ENCODE results near the gene ZNF813. TPM values are rescaled to one million over a fixed set of nuclear protein-coding genes. Genes with fewer than 3 reads are reported as not detected.
"Not testable (repeated sequence)": the region's sequence is repeated elsewhere in the genome, so short reads cannot be mapped to it uniquely, and the experiment has no call there.

The ZNF813 gene
- total RNA-seq (2021; ENCODE audit: unreplicated experiment) (not detected), Bru-seq, nascent RNA (percentile 22 among the genes with signal in this experiment), BruChase-seq, experiment 1, labeled RNA remaining after a 6-hour chase (percentile 25 among the genes with signal in this experiment), BruChase-seq, experiment 2, labeled RNA remaining after a 2-hour chase (percentile 27 among the genes with signal in this experiment)
- polyA plus RNA-seq (2012) = not detected in 2 replicates
- long read RNA-seq = 0 reads

GRCh38 chr19:53467485-53468262 is at the start of gene ZNF813:
ZNF813 (plus strand) TSS chr19:53467733; CDS start chr19:53483823, 16,090 bp downstream.
- H3K9ac ChIP-seq (ENCODE audit: low read length) = no peak within 1 kb of the TSS
- no peak within 1 kb of the TSS for H2AFZ ChIP-seq (ENCODE audit: low read depth, low read length, poor library complexity, severe bottlenecking)
- CTCF ChIA-PET = no interaction called here

GRCh38 chr19:53420520-53421315 is 46.8 kb upstream of the ZNF813 start:
- H2AFZ ChIP-seq (ENCODE audit: low read depth, low read length, poor library complexity, severe bottlenecking); H3K9me2 ChIP-seq (ENCODE audit: insufficient read depth); CTCF ChIA-PET; H4K20me1 ChIP-seq (ENCODE audit: insufficient read depth); H3K9me3 ChIP-seq (ENCODE audit: control insufficient read depth in 1 of 2, insufficient read depth in 1 of 2, low read depth in 1 of 2, low read length in 2 of 2); POLR2A ChIA-PET; H3K27ac ChIP-seq (ENCODE audit: low read depth, low read length); ATAC-seq; RAD21 ChIA-PET (ENCODE audit: low non-redundant PET in 1 of 2, low total read pairs in 2 of 2, uncharacterized antibody in 2 of 2, unreplicated experiment in 2 of 2); BruUV-seq (replicated peaks); DNase-seq (ENCODE audit: low read depth, low spot score); H3K27me3 ChIP-seq (ENCODE audit: insufficient read depth, low read length); H3K4me1 ChIP-seq (ENCODE audit: control insufficient read depth in 1 of 2, insufficient read depth in 2 of 2, low read length in 2 of 2); intact Hi-C loops (cut with micrococcal nuclease); H3K79me2 ChIP-seq (ENCODE audit: insufficient read depth, low read length); H3K4me2 ChIP-seq (ENCODE audit: low read length); H3K36me3 ChIP-seq (ENCODE audit: control insufficient read depth in 1 of 2, insufficient read depth in 2 of 2, low read length in 2 of 2); H3K4me3 ChIP-seq (replicated peaks in 1 of 2; ENCODE audit: low read depth in 1 of 2, low read length in 2 of 2); H3K9ac ChIP-seq (ENCODE audit: low read length): not testable (repeated sequence)

More at GRCh38 chr19:53467485-53468262, at the start of gene ZNF813:
- H3K27ac ChIP-seq (ENCODE audit: low read depth, low read length) = no peak within 1 kb of the TSS
- ATAC-seq (no peak), DNase-seq (ENCODE audit: low read depth, low spot score) (no peak)
- no peaks in the 10 kb centered on the region for H3K4me1 ChIP-seq (ENCODE audit: control insufficient read depth in 1 of 2, insufficient read depth in 2 of 2, low read length in 2 of 2)
- RAD21 ChIA-PET (ENCODE audit: low non-redundant PET in 1 of 2, low total read pairs in 2 of 2, uncharacterized antibody in 2 of 2, unreplicated experiment in 2 of 2) = no interaction called here
- no peaks in the 10 kb centered on the region for H3K79me2 ChIP-seq (ENCODE audit: insufficient read depth, low read length)
- no peak within 1 kb of the TSS for H3K4me2 ChIP-seq (ENCODE audit: low read length)
- intact Hi-C loops (cut with micrococcal nuclease) = no loop called here
- no peaks in the 10 kb centered on the region for H3K36me3 ChIP-seq (ENCODE audit: control insufficient read depth in 1 of 2, insufficient read depth in 2 of 2, low read length in 2 of 2)
- no peaks in the 10 kb centered on the region for H4K20me1 ChIP-seq (ENCODE audit: insufficient read depth)
- POLR2A ChIA-PET = no interaction called here
- peaks cover 0 to 5% of the 10 kb centered on the region in 2 experiments; a peak in 1 of 4 replicates for H3K9me3 ChIP-seq (ENCODE audit: control insufficient read depth in 1 of 2, insufficient read depth in 1 of 2, low read depth in 1 of 2, low read length in 2 of 2)
- H3K4me3 ChIP-seq (replicated peaks in 1 of 2; ENCODE audit: low read depth in 1 of 2, low read length in 2 of 2) = no peak within 1 kb of the TSS
- H3K9me2 ChIP-seq (ENCODE audit: insufficient read depth) = no peaks in the 10 kb centered on the region
- no TSS peak for BruUV-seq (replicated peaks)
- no peak for TF ChIP-seq ATF3 (IDR thresholded peaks at IDR 0.05)
- no peak for TF ChIP-seq CTCF (IDR thresholded peaks at IDR 0.05 in 2 of 3, conservative IDR thresholded peaks at IDR 0.05 in 1 of 3; ENCODE audit: borderline replicate concordance in 1 of 3, insufficient read depth in 1 of 3, low read depth in 2 of 3, low read length in 2 of 3)
- TF ChIP-seq SRF (IDR thresholded peaks at IDR 0.05; ENCODE audit: low read depth) = no peak
- TF ChIP-seq SIN3A (IDR thresholded peaks at IDR 0.05; ENCODE audit: low read depth) = no peak
- H3K27me3 ChIP-seq (ENCODE audit: insufficient read depth, low read length) = no peaks in the 10 kb centered on the region
